NCI-H1105 (cell line): ENCODE results near the gene ZNF598.
"Not testable (repeated sequence)": the region's sequence is repeated elsewhere in the genome, so short reads cannot be mapped to it uniquely, and the experiment has no call there.

Source experiments
- DNase-seq: peaks from one replicate; lab custom pipeline; 2025; lab: John Stamatoyannopoulos, UW

ZNF598 gene

GRCh38 chr16:2040041-2040786 lies 30.6 kb upstream of the ZNF598 start:
- no peak for DNase-seq

GRCh38 chr16:2039274-2040031 lies 29.8 kb upstream of the ZNF598 start:
- DNase-seq: no peak

- DNase-seq: no peak
Measured at GRCh38 chr16:2038382-2039231, 29.0 kb upstream of the ZNF598 start.

- DNase-seq: no peak
Measured at GRCh38 chr16:2037647-2038381, 28.2 kb upstream of the ZNF598 start.

DNA sequence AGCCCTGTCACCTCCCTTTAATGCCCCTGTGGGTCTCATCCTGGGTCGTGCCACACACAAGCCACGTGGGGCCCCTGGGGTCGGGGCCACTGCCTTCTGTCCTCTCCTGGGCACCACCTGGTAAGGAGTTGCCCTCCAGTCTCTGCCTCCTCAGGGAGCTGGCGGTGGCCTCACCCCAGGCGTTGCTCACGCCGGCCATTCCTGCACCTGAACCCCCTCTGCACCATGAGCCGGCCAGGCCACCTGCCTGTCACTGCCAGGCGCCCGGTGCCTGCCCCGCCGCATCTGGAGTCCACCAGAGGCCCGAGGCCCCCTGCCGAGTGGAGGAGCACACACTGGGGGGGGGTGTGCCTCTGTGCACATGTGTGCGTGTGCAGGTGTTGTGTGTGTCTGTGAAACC lies 27.5 kb upstream of the ZNF598 start:
- no peak for DNase-seq

DNA sequence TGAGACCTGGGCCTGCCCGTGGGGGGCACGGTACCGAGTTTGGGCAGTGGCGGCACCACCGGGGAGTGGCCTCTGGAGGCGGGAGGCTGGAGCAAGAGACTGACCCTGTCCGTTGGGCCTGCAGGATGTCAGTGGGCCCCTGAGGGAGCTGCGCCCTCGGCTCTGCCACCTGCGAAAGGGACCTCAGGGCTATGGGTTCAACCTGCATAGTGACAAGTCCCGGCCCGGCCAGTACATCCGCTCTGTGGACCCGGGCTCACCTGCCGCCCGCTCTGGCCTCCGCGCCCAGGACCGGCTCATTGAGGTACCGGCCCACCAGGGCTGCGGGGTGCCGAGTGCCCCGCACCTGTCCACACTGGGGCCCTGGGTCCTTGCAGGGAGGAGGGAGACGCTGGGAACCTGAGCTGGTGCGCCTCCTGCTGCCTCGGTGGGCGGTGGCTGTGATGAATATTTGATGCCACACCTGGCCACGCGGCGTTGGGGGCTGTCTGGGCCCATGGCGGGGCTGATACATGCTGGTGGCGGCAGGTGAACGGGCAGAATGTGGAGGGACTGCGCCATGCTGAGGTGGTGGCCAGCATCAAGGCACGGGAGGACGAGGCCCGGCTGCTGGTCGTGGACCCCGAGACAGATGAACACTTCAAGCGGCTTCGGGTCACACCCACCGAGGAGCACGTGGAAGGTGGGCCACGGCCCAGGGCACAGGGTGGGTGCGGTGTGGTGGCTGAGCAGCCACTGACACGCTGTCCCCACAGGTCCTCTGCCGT lies 26.8 kb upstream of the ZNF598 start:
- DNase-seq: no peak

- peak; percentile 25 for DNase-seq
Measured at GRCh38 chr16:2035431-2036199, 26.0 kb upstream of the ZNF598 start.

GRCh38 chr16:2034696-2035430 lies 25.2 kb upstream of the ZNF598 start:
- DNase-seq: no peak

GRCh38 chr16:2033909-2034695 lies 24.5 kb upstream of the ZNF598 start:
- DNase-seq: not testable (repeated sequence)

GRCh38 chr16:2033057-2033908 lies 23.7 kb upstream of the ZNF598 start:
- no peak for DNase-seq

GRCh38 chr16:2032285-2033056 lies 22.9 kb upstream of the ZNF598 start:
- no peak for DNase-seq

DNA sequence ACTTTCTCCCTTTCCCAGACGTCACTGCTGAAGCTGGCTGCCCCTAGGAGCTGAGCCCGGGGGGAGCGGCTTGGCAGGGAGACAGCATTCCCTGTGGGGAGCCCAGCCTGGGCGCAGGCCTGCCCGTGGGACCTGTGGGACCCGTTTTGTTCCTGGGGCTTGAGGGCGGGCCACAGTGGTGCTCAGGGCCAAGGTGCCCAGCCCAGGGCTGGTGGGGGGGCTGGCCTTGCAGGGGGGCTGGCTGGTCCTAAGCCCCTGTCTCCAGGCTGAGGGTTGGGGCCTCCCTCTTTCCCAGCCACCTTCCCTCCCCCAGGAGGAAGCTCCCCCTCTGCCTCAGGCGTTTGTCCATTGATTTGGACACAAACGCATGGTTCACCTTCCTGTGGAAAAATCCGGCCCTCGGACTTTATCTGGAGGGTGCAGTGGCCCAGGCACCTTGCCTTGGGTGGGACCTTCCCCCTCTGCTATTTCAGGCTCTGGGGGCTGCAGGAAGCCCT lies 21.5 kb upstream of the ZNF598 start:
- DNase-seq: no peak

DNA sequence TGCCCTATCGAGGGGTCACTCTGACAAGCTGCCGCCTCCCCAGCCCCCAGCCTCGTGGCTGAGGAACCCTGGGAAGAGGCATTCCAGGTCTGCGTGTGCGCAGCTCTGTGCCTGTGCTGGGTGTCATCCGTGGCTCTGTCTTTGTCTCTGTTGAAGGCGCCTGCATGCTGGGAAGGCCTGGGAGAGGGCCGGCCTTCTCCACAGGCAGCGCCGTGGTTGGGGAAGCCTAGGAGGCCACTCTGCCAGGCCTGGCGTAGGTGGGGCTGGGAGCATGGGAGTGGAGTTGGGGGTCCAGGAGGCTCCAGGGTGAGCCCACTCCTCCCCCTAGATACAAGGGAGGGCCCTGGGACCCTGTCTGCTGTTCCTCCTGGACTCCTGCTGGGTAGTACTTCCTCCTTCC lies 20.4 kb upstream of the ZNF598 start:
- no peak for DNase-seq

GRCh38 chr16:2029350-2029749 lies 19.7 kb upstream of the ZNF598 start:
- DNase-seq: no peak

GRCh38 chr16:2028620-2029220 lies 19.1 kb upstream of the ZNF598 start:
- no peak for DNase-seq

DNA sequence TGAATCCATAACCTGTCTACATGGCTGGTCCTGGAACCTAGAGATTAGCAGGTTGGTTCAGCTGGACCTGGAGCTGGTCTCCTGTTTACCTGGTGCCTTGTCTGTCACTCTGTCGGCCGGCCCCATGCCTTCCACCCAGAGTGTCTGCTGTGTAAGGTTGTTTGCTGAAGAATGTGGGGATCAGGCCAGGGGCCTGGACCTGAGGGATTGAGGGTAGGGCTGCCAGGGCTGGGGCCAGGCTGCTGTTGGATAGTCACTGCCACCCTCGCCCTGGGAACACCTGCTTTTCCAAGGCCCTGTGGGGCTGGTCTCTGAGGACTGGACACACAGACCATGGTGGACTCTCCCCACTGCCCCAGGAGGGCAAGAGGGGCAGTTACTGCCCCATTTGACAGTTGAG lies 18.5 kb upstream of the ZNF598 start:
- no peak for DNase-seq
